Progenitor cell of endocrine pancreas (in vitro differentiated cells): ENCODE data around the gene SAMD15. TPM values are rescaled to one million over a fixed set of nuclear protein-coding genes. Genes with fewer than 3 reads are reported as not detected.

Source experiments
- DNase-seq: peaks from one replicate; pipeline ENCODE4 v3.0.0; 2021; ENCODE audit warnings: low spot score; ENCODE audit not compliant: unreplicated experiment
- H3K27ac Mint-ChIP-seq: 2 replicates; pipeline ENCODE4 v1.8.0; 2021; ENCODE audit warnings: mild to moderate bottlenecking, moderate library complexity, mixed read lengths
- H3K27me3 Mint-ChIP-seq: 2 replicates; pipeline ENCODE4 v1.8.0; 2021; ENCODE audit warnings: mixed read lengths
- H3K36me3 Mint-ChIP-seq: 2 replicates; pipeline ENCODE4 v1.8.0; 2022; ENCODE audit warnings: mixed read lengths; ENCODE audit not compliant: insufficient read depth
- H3K4me1 Mint-ChIP-seq: 2 replicates; pipeline ENCODE4 v1.8.0; 2021; ENCODE audit warnings: low read depth, mixed read lengths
- H3K4me3 Mint-ChIP-seq: 2 replicates; pipeline ENCODE4 v1.8.0; 2021; ENCODE audit warnings: low read depth, mild to moderate bottlenecking, moderate library complexity, mixed read lengths
- H3K9me3 Mint-ChIP-seq: 2 replicates; pipeline ENCODE4 v1.8.0; 2021; ENCODE audit warnings: low read depth, mixed read lengths
- CTCF ChIP-seq: fragments of 200-600 bp; sonication (generic); IDR thresholded peaks from one replicate; pipeline ENCODE4 v1.5.0; 2021; ENCODE audit warnings: antibody characterized with exemption, mild to moderate bottlenecking; ENCODE audit not compliant: unreplicated experiment
- total RNA-seq: library from RNA; stranded (reverse); gene quantifications from 2 replicates; pipeline ENCODE4 v1.2.1, GENCODE V29; 2021

Gene SAMD15
- total RNA-seq, 1 donor from 2014 or later, result 10.7 TPM

DNA sequence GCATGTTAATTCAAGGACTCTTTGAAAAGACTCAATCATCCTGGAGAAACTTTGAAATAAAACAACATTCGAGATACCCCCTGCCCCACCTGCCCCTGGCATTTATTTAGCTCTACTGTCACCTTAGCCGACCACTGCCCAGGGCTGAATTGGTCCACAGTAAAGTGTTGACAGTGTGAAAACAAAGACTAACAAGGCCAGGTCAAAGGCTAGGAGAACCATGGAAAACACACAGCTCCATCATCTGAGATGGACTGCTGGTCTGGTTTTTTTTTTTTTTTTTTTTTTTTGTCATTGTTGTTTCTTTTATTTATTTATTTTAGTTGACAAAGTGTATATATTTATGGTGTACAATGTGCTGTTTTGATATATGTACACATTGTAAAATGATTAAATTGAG, 30.7 kb upstream of the SAMD15 start:
- Mint-ChIP-seq H3K36me3 (peaks cover 38% of the 10 kb centered on the region), H3K9me3 (no peaks in the 10 kb centered on the region), H3K4me1 (peaks cover 28% of the 10 kb centered on the region), H3K27me3 (no peaks in the 10 kb centered on the region), H3K4me3 (no peak overlapping the region), H3K27ac (no peak overlapping the region)
- no peak for TF ChIP-seq CTCF
- no peak for DNase-seq

DNA sequence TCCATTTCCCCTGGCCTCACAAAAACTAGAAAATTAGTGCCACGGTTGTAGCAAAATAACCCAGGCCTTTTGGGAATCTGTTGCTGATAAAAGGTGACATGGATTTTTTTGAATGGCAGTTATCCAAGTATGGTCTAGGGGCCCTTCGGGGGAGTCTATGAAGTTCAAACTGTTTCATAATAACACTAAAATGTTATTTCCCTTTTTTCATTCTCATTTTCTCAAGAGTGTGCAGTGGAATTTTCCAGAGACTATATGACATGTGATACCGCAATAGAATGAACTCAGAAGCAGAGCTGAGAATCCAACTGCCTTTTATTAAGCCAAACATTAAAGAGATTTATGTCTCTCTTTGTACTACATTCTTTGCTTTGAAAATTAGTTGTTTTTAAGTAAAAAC, 29.4 kb upstream of the SAMD15 start:
- peaks cover 26% of the 10 kb centered on the region for H3K4me1 Mint-ChIP-seq
- no peak overlapping the region for H3K4me3 Mint-ChIP-seq
- no peaks in the 10 kb centered on the region for H3K27me3 Mint-ChIP-seq
- no peak for TF ChIP-seq CTCF
- H3K27ac Mint-ChIP-seq, result no peak overlapping the region
- peaks cover 27% of the 10 kb centered on the region for H3K36me3 Mint-ChIP-seq
- H3K9me3 Mint-ChIP-seq, result no peaks in the 10 kb centered on the region
- DNase-seq, result no peak

GRCh38 chr14:77353469-77354141, 23.6 kb upstream of the SAMD15 start:
- no peaks in the 10 kb centered on the region for H3K27me3 Mint-ChIP-seq
- H3K9me3 Mint-ChIP-seq, result no peaks in the 10 kb centered on the region
- peaks cover 9% of the 10 kb centered on the region for H3K36me3 Mint-ChIP-seq
- TF ChIP-seq CTCF, result no peak
- no peak for DNase-seq
- peak overlapping the region; percentile 39 for H3K27ac Mint-ChIP-seq
- H3K4me1 Mint-ChIP-seq, result peaks cover 4% of the 10 kb centered on the region
- H3K4me3 Mint-ChIP-seq, result no peak overlapping the region

- no peak for TF ChIP-seq CTCF
- DNase-seq, result no peak
- Mint-ChIP-seq H3K27ac (no peak overlapping the region), H3K9me3 (no peaks in the 10 kb centered on the region), H3K4me1 (peaks cover 4% of the 10 kb centered on the region), H3K4me3 (no peak overlapping the region), H3K27me3 (no peaks in the 10 kb centered on the region), H3K36me3 (peaks cover 6% of the 10 kb centered on the region)
These were observed 21.4 kb upstream of the SAMD15 start for GRCh38 chr14:77355811-77356210.

DNA sequence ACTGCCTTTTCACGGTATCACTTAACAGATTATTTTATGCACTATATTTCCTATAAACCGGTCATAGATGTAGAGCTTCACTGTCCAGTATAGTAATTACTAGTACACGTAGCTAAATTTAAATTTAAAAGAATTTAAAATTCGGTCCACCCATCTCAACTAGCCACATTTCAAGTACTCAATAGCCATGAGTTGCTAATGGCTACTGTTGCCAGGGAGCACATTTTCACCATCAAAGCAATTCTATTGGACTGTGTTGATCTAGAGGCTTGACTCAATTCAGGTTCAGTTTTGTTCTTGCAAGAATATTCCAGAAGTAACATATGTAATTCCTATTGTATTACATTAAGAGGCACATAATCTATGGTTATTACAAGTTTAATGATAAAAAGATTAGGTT, 20.3 kb upstream of the SAMD15 start:
- Mint-ChIP-seq H3K4me3 (no peak overlapping the region), H3K36me3 (peaks cover 6% of the 10 kb centered on the region), H3K27ac (no peak overlapping the region), H3K27me3 (no peaks in the 10 kb centered on the region), H3K4me1 (peaks cover 4% of the 10 kb centered on the region), H3K9me3 (no peaks in the 10 kb centered on the region)
- TF ChIP-seq CTCF, result no peak
- no peak for DNase-seq
